ENCODE data around the gene SYTL3. TPM values are rescaled to one million over a fixed set of nuclear protein-coding genes. Genes with fewer than 3 reads are reported as not detected.

The SYTL3 gene
- total and polyA plus RNA-seq, 9 of the 15 experiments (the other 6 are each of a cell fraction or from before 2014, with no cell fraction given): 0.04 to 0.46 (median 0.17) TPM; not detected in 1

- no TSS peak for BruUV-seq (replicated peaks)
- 94% methylated on average over 16 of the region's 17 CpGs for WGBS (ENCODE audit: insufficient coverage, low coverage, missing lambda C conversion rate)
- ATAC-seq (no peak), FAIRE-seq (no peak), DNase-seq (ENCODE audit: extremely low read depth in 1 of 4, low spot score in 3 of 4) (no peak)
- Histone ChIP-seq H3K36me3 (ENCODE audit: control insufficient read depth, insufficient read depth, low read length) (peaks cover 94% of the 10 kb centered on the region), H3K9me1 (ENCODE audit: control insufficient read depth, insufficient read depth, low read length) (no peaks in the 10 kb centered on the region), H3K9ac (ENCODE audit: insufficient read depth in 1 of 2, low read depth in 2 of 2, low read length in 2 of 2) (no peak overlapping the region), H3K4me2 (ENCODE audit: insufficient read depth, low read length) (no peak overlapping the region), H3K4me1 (replicated peaks in 1 of 2; ENCODE audit: control insufficient read depth in 2 of 2, insufficient read depth in 2 of 2, low read length in 2 of 2) (no peaks in the 10 kb centered on the region), H3K79me2 (ENCODE audit: control insufficient read depth, insufficient read depth, low read length) (no peaks in the 10 kb centered on the region), H3K27me3 (ENCODE audit: control insufficient read depth in 2 of 2, insufficient read depth in 2 of 2, low read length in 2 of 2) (no peaks in the 10 kb centered on the region), H3K27ac (ENCODE audit: extremely low read depth, low read depth, low read length) (no peak overlapping the region), H4K20me1 (replicated peaks; ENCODE audit: control insufficient read depth, insufficient read depth, low read length) (peaks cover 3% of the 10 kb centered on the region), H3K9me3 (replicated peaks; ENCODE audit: control insufficient read depth, insufficient read depth, low read depth, low read length) (no peaks in the 10 kb centered on the region), H2AFZ (ENCODE audit: low read depth, low read length) (no peak overlapping the region), H3K4me3 (no peak overlapping the region)
- ChIA-PET CTCF (ENCODE audit: low intra/inter-chr PET ratio) (no interaction called here), POLR2A (interaction anchor here (0.7 to 1.3 kb wide), 2 partner anchors 9 to 10 kb away, joined by 3 read pairs; no protein-coding TSS in a partner anchor)
- in situ Hi-C loops (cut with MboI): no loop called here
- intact Hi-C loops (cut with micrococcal nuclease): no loop called here
- TF ChIP-seq, protein P1, sequence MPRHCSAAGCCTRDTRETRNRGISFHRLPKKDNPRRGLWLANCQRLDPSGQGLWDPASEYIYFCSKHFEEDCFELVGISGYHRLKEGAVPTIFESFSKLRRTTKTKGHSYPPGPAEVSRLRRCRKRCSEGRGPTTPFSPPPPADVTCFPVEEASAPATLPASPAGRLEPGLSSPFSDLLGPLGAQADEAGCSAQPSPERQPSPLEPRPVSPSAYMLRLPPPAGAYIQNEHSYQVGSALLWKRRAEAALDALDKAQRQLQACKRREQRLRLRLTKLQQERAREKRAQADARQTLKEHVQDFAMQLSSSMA (CRISPR knock-in tag; IDR thresholded peaks at IDR 0.05): no peak
- no peak for TF ChIP-seq OTX1 (CRISPR knock-in tag; IDR thresholded peaks at IDR 0.05)
- TF ChIP-seq ZBED1 (IDR thresholded peaks at IDR 0.05): no peak
- TF ChIP-seq KDM1A (IDR thresholded peaks at IDR 0.05): no peak
- no peak for TF ChIP-seq PREB (CRISPR knock-in tag; IDR thresholded peaks at IDR 0.05)
- no peak for TF ChIP-seq BHLHE40 (IDR thresholded peaks at IDR 0.05; ENCODE audit: low read length)
- no peak for TF ChIP-seq HIVEP1 (CRISPR knock-in tag; IDR thresholded peaks at IDR 0.05)
- TF ChIP-seq TCF3 (CRISPR knock-in tag; IDR thresholded peaks at IDR 0.05): no peak
Observed at GRCh38 chr6:158774717-158775449, 125.0 kb downstream of the SYTL3 start.

Data from K562 (cell line).